ENCODE measurements around the gene SUMF1.

SUMF1 gene

DNA sequence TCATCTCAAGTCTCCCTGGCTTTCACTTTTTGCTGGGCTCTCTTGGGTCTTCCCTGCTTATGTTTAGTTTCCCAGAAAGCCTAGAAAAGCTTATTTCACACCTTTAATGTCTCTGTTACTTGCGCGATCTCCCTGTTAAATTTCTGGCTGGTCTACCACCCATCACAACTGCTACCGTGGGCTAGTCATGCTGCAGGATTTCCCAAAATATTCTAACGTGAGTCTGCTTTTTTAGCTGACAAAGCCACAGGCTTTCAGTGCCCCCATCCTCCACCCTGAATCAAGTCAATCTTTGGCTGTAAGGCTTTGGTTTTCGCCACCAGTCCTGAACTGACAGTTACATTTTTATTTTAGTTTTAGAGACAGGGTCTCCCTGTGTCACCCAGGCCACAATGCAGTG lies 74.1 kb downstream of the SUMF1 start:
- Mint-ChIP-seq H3K27ac (no peak overlapping the region), H3K36me3 (peaks cover 27% of the 10 kb centered on the region), H3K27me3 (no peaks in the 10 kb centered on the region), H3K4me3 (no peak overlapping the region), H3K9me3 (peaks cover 2% of the 10 kb centered on the region), H3K4me1 (no peaks in the 10 kb centered on the region)
- DNase-seq (ENCODE audit: low spot score in 2 of 2) (no peak), ATAC-seq (ENCODE audit: low read depth) (no peak)

DNA sequence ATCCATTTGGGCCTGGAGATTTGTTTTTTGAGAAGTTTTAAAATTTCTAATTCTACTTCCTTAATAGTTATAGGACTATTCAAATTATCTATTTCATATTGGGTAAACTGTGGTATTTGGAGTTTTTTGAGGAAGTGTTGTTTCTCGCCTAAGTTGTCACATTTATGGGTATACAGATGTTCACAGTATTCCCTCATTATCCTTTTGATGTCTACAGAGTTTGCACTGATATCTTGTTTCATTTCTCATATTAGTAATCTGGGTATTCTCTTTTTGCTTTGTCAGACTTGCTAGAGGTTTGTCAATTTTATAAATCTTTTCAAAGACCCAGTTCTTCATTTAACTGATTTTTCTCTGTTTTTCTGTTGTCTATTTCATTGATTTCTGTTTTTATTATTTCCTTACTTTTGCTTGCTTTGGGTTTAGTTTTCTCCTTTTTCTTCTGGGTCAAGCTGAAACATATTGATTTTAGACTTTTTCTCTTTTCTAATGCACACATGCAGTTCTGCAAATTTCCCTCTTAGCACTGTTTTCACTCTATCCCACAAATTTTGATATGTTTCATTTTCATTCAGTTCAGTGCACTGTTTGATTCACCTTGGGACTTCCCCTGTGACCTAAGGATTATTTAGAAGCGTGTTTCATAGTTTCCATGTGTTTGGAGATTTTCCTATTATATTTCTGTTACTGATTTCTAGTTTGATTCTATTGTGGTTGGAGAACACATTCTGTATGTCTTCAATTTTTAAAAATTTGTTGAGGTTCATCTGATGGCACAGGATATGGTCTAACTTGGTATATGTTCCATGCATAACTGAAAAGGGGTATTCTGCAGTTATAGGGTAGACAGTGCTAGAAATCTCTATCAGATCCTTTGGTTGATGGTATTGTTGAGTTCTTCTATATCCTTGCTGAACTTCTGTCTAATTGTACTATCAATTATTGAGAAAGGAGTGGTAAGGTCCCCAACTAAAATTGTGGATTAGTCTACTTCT lies 79.6 kb downstream of the SUMF1 start:
- no peaks in the 10 kb centered on the region for H3K4me1 Mint-ChIP-seq
- no peak for ATAC-seq (ENCODE audit: low read depth)
- peak overlapping the region; percentile 19 for H3K27ac Mint-ChIP-seq
- H3K9me3 Mint-ChIP-seq, result peaks cover 3% of the 10 kb centered on the region
- H3K4me3 Mint-ChIP-seq, result no peak overlapping the region
- no peaks in the 10 kb centered on the region for H3K27me3 Mint-ChIP-seq
- H3K36me3 Mint-ChIP-seq, result peaks cover 17% of the 10 kb centered on the region
- DNase-seq (ENCODE audit: low spot score in 2 of 2), result no peak

DNA sequence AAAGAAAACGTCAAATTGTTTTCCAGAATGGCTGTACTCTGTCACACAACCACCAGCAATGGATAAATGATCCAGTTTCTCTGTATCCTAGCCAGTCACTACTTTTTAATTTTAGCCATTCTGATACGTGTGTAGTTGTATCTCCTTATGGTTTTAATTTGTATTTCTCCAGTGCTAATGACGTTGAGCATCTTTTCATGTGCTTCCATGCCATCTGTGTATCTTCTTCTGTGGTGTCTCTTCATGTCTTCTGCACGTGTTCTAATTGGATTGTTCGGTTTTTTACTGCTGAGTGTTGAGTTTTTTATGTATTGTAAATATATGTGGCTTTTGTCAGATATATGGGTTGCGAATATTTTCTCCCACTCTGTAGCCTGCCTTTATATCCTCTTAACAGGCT lies 81.9 kb downstream of the SUMF1 start:
- no peak for ATAC-seq (ENCODE audit: low read depth)
- Mint-ChIP-seq H3K4me3 (no peak overlapping the region), H3K9me3 (peaks cover 4% of the 10 kb centered on the region), H3K27me3 (no peaks in the 10 kb centered on the region), H3K27ac (peak overlapping the region; percentile 51), H3K4me1 (no peaks in the 10 kb centered on the region), H3K36me3 (peaks cover 20% of the 10 kb centered on the region)
- no peak for DNase-seq (ENCODE audit: low spot score in 2 of 2)

DNA sequence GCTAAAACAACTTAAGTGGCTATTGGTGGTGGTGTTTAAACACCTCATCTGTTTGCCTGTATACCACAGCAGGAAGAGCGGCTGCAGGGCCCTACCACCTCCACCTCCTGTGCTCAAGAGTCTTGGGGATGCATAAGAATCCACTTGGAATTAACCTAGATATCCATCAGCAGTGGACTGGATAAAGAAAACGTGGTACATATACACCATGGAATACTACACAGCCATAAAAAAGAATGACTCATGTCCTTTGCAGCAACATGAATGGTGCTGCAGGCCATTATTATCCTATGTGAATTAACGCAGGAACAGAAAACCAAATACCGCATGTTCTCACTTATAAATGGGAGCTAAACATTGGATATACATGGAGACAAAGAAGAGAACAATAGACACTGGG lies 87.1 kb downstream of the SUMF1 start:
- no peak for DNase-seq (ENCODE audit: low spot score in 2 of 2)
- Mint-ChIP-seq H3K9me3 (peaks cover 7% of the 10 kb centered on the region), H3K4me3 (no peak overlapping the region), H3K36me3 (peaks cover 44% of the 10 kb centered on the region), H3K4me1 (no peaks in the 10 kb centered on the region), H3K27ac (no peak overlapping the region), H3K27me3 (no peaks in the 10 kb centered on the region)
- no peak for ATAC-seq (ENCODE audit: low read depth)

DNA sequence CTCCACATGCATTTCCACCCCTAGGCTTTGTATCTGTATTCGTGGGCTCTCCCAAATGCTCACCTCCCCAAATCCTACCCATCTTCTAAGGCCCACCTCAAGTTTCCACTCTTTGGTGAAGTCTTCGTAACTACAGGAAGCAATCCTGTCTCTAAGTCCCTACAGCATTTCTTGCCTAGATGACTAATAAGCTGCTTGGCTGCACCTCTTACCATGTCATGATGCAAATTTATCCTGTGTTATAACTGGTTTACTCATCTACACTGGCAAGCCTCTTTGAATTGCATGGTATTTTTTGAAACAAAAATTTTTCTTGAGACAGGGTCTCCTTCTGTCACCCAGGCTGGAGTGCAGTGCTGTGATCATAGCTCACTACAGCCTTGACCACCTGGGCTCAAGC lies 90.6 kb downstream of the SUMF1 start:
- Mint-ChIP-seq H3K27me3 (no peaks in the 10 kb centered on the region), H3K4me3 (no peak overlapping the region), H3K36me3 (peaks cover 46% of the 10 kb centered on the region), H3K4me1 (no peaks in the 10 kb centered on the region), H3K27ac (no peak overlapping the region), H3K9me3 (peaks cover 10% of the 10 kb centered on the region)
- ATAC-seq (ENCODE audit: low read depth) (no peak), DNase-seq (ENCODE audit: low spot score in 2 of 2) (no peak)

DNA sequence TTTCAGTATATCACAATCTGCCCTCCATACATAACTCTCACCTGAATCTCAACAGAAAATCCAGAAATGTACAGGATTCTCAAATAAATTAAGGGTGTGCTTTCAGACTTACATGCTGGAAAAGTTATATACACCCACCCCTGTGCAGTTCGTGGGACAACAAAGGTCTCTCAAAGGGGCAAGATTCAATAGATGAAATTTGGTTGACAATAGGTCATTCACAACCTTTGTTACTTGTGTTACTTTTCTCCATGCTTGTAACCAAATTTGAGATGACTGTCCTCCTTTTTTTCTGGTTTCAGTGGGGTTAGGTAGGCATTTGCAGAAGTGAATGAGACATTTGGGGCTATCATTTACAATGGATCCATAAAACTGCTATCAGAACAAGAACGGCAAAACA lies 91.2 kb downstream of the SUMF1 start:
- ATAC-seq (ENCODE audit: low read depth) (no peak), DNase-seq (ENCODE audit: low spot score in 2 of 2) (no peak)
- H3K4me1 Mint-ChIP-seq, result no peaks in the 10 kb centered on the region
- no peak overlapping the region for H3K4me3 Mint-ChIP-seq
- no peak overlapping the region for H3K27ac Mint-ChIP-seq
- peaks cover 10% of the 10 kb centered on the region for H3K9me3 Mint-ChIP-seq
- H3K36me3 Mint-ChIP-seq, result peaks cover 52% of the 10 kb centered on the region
- no peaks in the 10 kb centered on the region for H3K27me3 Mint-ChIP-seq

DNA sequence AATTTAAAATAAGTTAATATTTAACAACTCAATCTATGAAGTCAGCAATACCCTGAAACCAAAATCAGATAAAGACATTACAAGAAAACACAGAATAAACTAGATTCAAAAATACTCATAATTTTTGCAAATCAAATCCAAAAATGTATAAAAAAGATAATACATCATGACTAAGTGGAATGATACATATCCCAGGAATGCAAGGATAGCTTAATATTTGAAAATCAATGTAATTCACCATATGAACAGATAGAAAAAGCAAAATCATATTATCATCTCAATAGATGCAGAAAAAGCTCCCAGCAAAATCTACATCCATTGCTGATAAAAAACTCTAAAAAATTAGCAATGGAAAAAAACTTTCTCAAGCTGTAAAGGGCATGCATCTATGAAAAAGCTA lies 93.4 kb downstream of the SUMF1 start:
- Mint-ChIP-seq H3K9me3 (peaks cover 6% of the 10 kb centered on the region), H3K4me1 (no peaks in the 10 kb centered on the region), H3K27me3 (no peaks in the 10 kb centered on the region), H3K4me3 (no peak overlapping the region), H3K36me3 (peaks cover 50% of the 10 kb centered on the region), H3K27ac (no peak overlapping the region)
- DNase-seq (ENCODE audit: low spot score in 2 of 2), result no peak
- ATAC-seq (ENCODE audit: low read depth), result no peak

DNA sequence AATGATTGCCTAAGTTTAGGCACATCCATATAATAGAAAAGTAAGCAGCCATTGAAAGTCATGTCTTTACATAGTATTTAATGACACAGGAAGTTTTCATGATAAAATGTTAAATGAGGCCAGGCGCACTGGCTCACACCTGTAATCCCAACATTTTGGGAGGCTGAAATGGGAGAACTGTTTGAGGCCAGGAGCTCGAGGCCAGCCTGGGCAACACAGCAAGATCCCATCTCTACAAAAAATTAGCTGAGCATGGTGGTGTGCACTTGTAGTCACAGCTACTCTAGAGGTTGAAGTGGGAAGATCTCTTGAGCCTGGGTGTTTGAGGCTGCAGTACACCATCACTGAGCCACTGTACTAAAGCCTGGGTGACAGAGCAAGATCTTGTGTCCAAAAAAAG lies 104.5 kb downstream of the SUMF1 start:
- H3K27me3 Mint-ChIP-seq, result no peaks in the 10 kb centered on the region
- no peak overlapping the region for H3K27ac Mint-ChIP-seq

DNA sequence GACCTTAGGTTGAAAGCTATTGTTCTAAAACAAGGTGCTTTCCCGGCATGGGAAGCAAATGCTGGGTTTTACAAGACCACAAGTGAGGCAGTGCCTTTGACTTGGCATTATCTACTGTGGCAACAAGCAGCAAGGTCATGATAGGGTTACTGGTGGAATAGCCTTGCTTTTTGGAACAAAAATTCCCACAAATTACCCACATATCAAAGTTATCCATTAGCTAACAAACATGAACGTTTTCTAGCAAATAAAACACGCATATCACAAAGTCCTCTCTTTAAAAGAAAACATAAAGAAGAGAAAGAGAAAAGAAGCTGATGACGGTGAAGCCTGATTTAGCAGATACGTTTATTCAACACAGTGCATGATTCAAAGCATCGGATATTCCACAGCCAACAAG lies 106.3 kb downstream of the SUMF1 start:
- Mint-ChIP-seq H3K9me3 (no peaks in the 10 kb centered on the region), H3K27me3 (no peaks in the 10 kb centered on the region), H3K4me1 (no peaks in the 10 kb centered on the region), H3K36me3 (peaks cover 9% of the 10 kb centered on the region), H3K4me3 (no peak overlapping the region), H3K27ac (no peak overlapping the region)
- no peak for DNase-seq (ENCODE audit: low spot score in 2 of 2)
- no peak for ATAC-seq (ENCODE audit: low read depth)

More for the DNA sequence above, 104.5 kb downstream of the SUMF1 start:
- DNase-seq (ENCODE audit: low spot score in 2 of 2), result no peak
- H3K4me1 Mint-ChIP-seq, result no peaks in the 10 kb centered on the region
- no peak for ATAC-seq (ENCODE audit: low read depth)
- H3K4me3 Mint-ChIP-seq, result no peak overlapping the region
- peaks cover 1% of the 10 kb centered on the region for H3K9me3 Mint-ChIP-seq
- H3K36me3 Mint-ChIP-seq, result peaks cover 10% of the 10 kb centered on the region

DNA sequence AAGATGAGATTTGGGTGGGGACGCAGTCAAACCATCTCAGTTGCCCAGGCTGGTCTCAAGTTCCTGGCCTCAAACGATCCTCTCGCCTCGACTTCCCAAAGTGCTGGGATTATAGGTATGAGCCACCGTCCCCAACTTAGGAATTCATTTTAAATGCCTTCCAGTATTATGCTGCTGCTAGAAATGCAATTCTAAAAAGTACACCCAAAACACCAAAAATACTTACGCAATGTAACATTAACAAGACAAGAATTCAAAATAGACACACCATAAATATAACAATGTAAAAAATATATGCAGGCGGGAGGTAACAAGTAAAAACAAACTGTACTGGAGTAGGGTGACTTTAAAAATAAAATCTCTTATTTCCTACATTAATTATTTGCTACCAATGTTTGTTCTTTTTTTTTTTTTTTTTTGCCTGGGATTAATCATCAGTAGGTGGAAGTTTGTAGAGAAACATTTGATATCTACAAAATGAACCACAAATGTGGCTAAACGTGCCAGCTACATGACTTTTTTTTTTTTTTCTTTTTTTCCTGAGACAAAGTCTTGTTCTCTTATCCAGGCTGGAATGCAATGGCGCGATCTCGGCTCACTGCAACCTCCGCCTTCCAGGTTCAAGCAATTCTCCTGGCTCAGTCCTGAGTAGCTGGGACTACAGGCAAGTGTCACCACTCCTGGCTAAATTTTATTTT lies 107.1 kb downstream of the SUMF1 start:
- H3K9me3 Mint-ChIP-seq, result no peaks in the 10 kb centered on the region
- ATAC-seq (ENCODE audit: low read depth) (no peak), DNase-seq (ENCODE audit: low spot score in 2 of 2) (no peak)
- no peaks in the 10 kb centered on the region for H3K4me1 Mint-ChIP-seq
- H3K27ac Mint-ChIP-seq, result peak overlapping the region; percentile 50
- H3K27me3 Mint-ChIP-seq, result no peaks in the 10 kb centered on the region
- peaks cover 9% of the 10 kb centered on the region for H3K36me3 Mint-ChIP-seq
- no peak overlapping the region for H3K4me3 Mint-ChIP-seq

DNA sequence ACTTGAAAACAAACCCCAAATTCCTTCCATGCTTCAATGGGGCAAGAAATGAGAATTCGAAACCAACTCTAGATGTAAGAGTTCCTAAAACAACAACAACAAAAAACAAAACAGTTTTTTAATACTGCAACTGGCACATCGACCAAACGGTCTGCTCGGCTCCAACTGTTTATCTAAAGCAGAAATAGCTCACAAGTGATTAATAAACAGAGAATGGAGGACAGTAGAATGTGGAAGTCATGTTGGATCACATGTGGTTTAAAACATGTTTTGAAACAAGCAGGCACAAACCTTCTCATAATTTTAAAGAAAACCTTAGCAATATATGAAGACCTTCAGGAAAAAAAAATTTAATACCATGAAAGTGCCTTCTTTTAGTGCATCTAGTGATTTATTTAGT lies 108.8 kb downstream of the SUMF1 start:
- H3K9me3 Mint-ChIP-seq, result no peaks in the 10 kb centered on the region
- no peaks in the 10 kb centered on the region for H3K27me3 Mint-ChIP-seq
- ATAC-seq (ENCODE audit: low read depth), result no peak
- H3K36me3 Mint-ChIP-seq, result peaks cover 9% of the 10 kb centered on the region
- no peaks in the 10 kb centered on the region for H3K4me1 Mint-ChIP-seq
- no peak for DNase-seq (ENCODE audit: low spot score in 2 of 2)
- H3K4me3 Mint-ChIP-seq, result no peak overlapping the region
- no peak overlapping the region for H3K27ac Mint-ChIP-seq

DNA sequence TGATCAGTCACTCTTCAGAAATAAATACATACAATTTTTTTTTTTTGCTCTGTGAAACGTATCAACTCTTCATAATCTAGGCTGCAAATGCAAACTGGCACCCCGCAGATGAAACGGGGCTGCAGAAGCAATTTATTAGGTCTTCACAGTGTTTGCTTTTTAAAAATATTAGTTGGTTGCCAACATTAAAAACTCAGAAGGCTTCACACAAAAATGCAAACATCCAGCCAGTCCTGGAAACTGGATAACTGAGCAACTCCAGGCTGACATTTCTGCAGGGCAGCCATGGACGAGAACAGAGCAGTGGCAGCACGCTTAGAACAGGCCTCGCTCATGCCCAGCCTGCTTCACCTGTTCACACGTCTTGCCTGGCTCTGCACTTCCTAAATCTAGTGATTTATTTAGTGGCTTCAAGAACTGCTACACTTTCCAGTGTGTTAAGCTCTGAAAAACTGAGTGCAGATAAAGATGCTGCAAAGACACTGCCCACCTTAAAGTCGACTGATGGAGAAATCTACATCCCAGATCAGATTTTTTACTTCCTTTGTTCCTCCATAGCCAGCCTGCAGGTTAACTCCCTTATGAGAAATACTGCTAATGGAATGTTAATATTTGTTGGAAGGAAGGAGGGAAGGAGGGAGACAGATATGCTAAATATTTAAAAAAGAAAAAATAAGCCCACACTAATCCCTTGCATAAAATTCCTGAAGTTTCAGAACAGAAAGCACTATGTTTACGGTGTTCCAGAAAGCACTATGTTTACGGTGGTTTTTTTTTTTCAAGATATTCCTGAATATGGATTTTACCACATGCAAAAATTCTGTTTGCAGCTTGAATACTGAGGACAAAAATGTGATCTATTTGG lies 110.3 kb downstream of the SUMF1 start:
- Mint-ChIP-seq H3K27ac (peak overlapping the region; percentile 35), H3K27me3 (no peaks in the 10 kb centered on the region), H3K9me3 (no peaks in the 10 kb centered on the region), H3K4me1 (peaks cover 4% of the 10 kb centered on the region), H3K4me3 (no peak overlapping the region), H3K36me3 (peaks cover 4% of the 10 kb centered on the region)
- ATAC-seq (ENCODE audit: low read depth) (no peak), DNase-seq (ENCODE audit: low spot score in 2 of 2) (no peak)

DNA sequence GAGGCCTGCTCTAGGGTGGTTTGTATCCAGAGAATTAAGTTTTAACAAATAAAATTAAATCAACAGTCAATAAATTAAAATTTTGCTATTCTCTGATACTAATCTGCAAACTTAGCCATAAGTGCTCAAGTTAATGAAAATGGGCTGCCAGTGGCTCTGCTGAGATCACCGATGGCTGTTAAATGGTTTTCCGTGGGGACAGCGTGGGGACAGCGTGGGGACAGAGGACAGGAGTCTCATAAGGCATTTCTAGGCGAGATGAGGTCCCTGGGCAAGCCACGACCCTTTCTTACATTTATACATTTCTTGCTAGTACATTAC lies 110.9 kb downstream of the SUMF1 start:
- Mint-ChIP-seq H3K36me3 (peaks cover 4% of the 10 kb centered on the region), H3K27ac (no peak overlapping the region), H3K27me3 (no peaks in the 10 kb centered on the region), H3K9me3 (no peaks in the 10 kb centered on the region), H3K4me1 (peaks cover 6% of the 10 kb centered on the region), H3K4me3 (no peak overlapping the region)
- DNase-seq (ENCODE audit: low spot score in 2 of 2) (no peak), ATAC-seq (ENCODE audit: low read depth) (no peak)

Data from memory B cell (primary cell).